HT-29 (cell line): ENCODE data around the gene PDCD1LG2. TPM values are rescaled to one million over a fixed set of nuclear protein-coding genes. Genes with fewer than 3 reads are reported as not detected.
"Not testable (repeated sequence)": the region's sequence is repeated elsewhere in the genome, so short reads cannot be mapped to it uniquely, and the experiment has no call there.

Experiments
- DNase-seq: peaks from one replicate; pipeline ENCODE4 v3.0.0-alpha.2; 2015; ENCODE audit warnings: low spot score
- total RNA-seq: library from RNA; depleted of rRNA; stranded (reverse); fragments of >200 nt; shearing (Covaris generic); gene quantifications from 2 replicates; pipeline ENCODE4 v1.2.3, GENCODE V29; 2014; rRNA removed

PDCD1LG2 gene
- total RNA-seq, result not detected in 2 replicates

GRCh38 chr9:5510360-5510931, at the start of gene PDCD1LG2:
Gene PDCD1LG2, plus strand, starts transcription at chr9:5510531. Its CDS starts 12,016 bp downstream, at chr9:5522547.
- no peak for DNase-seq

GRCh38 chr9:5464831-5465330, 45.5 kb upstream of the PDCD1LG2 start:
- DNase-seq, result not testable (repeated sequence)

GRCh38 chr9:5466005-5466404, 44.3 kb upstream of the PDCD1LG2 start:
- no peak for DNase-seq

GRCh38 chr9:5466766-5467165, 43.6 kb upstream of the PDCD1LG2 start:
- DNase-seq, result no peak

- no peak for DNase-seq
These were observed 41.5 kb upstream of the PDCD1LG2 start for GRCh38 chr9:5468850-5469249.

- DNase-seq, result no peak
These were observed 40.2 kb upstream of the PDCD1LG2 start for GRCh38 chr9:5470122-5470521.

- no peak for DNase-seq
These were observed 39.5 kb upstream of the PDCD1LG2 start for GRCh38 chr9:5470816-5471215.

GRCh38 chr9:5475611-5476010, 34.7 kb upstream of the PDCD1LG2 start:
- not testable (repeated sequence) for DNase-seq

- no peak for DNase-seq
These were observed 32.1 kb upstream of the PDCD1LG2 start for GRCh38 chr9:5478206-5478605.

GRCh38 chr9:5479994-5480694, 30.2 kb upstream of the PDCD1LG2 start:
- no peak for DNase-seq

GRCh38 chr9:5480919-5481318, 29.4 kb upstream of the PDCD1LG2 start:
- no peak for DNase-seq

- DNase-seq, result no peak
These were observed 28.9 kb upstream of the PDCD1LG2 start for GRCh38 chr9:5481322-5482040.

- DNase-seq, result no peak
These were observed 28.1 kb upstream of the PDCD1LG2 start for GRCh38 chr9:5482194-5482593.

GRCh38 chr9:5483306-5483705, 27.0 kb upstream of the PDCD1LG2 start:
- DNase-seq, result no peak

- DNase-seq, result no peak
These were observed 24.8 kb upstream of the PDCD1LG2 start for GRCh38 chr9:5485378-5486085.

- no peak for DNase-seq
These were observed 23.3 kb upstream of the PDCD1LG2 start for GRCh38 chr9:5486988-5487387.

- DNase-seq, result no peak
These were observed 21.9 kb upstream of the PDCD1LG2 start for GRCh38 chr9:5488221-5489008.

- no peak for DNase-seq
These were observed 20.5 kb upstream of the PDCD1LG2 start for GRCh38 chr9:5489630-5490490.

- no peak for DNase-seq
These were observed 17.2 kb upstream of the PDCD1LG2 start for GRCh38 chr9:5492965-5493678.
